Measurements from ENCODE around the gene MRPS23. TPM values are rescaled to one million over a fixed set of nuclear protein-coding genes. Genes with fewer than 3 reads are reported as not detected.

The MRPS23 gene
- total RNA-seq, 1 donor from 2014 or later: 16.4 TPM

DNA sequence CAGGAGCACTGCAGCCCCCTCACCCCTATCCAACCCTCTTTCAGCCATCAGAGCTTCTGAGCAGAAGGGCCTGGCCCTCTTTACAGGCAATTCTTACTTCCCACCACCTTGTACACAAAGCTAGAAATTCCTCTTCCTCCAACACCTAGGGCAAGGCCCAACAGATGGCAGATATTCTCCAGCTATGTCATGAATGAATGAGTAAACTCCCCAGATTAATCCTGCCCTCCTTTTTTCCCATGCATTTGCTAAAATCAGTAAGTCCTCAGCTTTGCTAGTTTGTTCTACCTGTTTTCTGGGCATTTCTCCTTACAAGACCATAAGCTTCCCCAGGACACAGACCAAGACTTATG is 20.4 kb upstream of the MRPS23 start:
- Mint-ChIP-seq H3K36me3 (peaks cover 36% of the 10 kb centered on the region), H3K4me3 (no peak overlapping the region), H3K27ac (peak overlapping the region; percentile 35), H3K27me3 (ENCODE audit: insufficient read depth, low read depth) (peaks cover 13% of the 10 kb centered on the region), H3K4me1 (peaks cover 68% of the 10 kb centered on the region), H3K9me3 (no peaks in the 10 kb centered on the region)
- H3K36me3 ChIP-seq: no peaks in the 10 kb centered on the region
- no peaks in the 10 kb centered on the region for H3K79me2 ChIP-seq (ENCODE audit: low read depth)
- H3K27me3 ChIP-seq: peaks cover 18% of the 10 kb centered on the region
- no peak overlapping the region for H3K4me3 ChIP-seq
- no peaks in the 10 kb centered on the region for H4K20me1 ChIP-seq (ENCODE audit: low read depth)
- H3K4me1 ChIP-seq: peaks cover 26% of the 10 kb centered on the region
- no peak for DNase-seq (ENCODE audit: low spot score)
- H3F3A ChIP-seq (ENCODE audit: low read depth): peaks cover 26% of the 10 kb centered on the region
- no peak overlapping the region for H2AFZ ChIP-seq (replicated peaks)
- H3K27ac ChIP-seq: no peak overlapping the region
- H3K4me2 ChIP-seq: no peak overlapping the region
- no peak overlapping the region for H3K9ac ChIP-seq
- no peaks in the 10 kb centered on the region for H3K9me3 ChIP-seq (ENCODE audit: low read depth)
- no peak for TF ChIP-seq EZH2 (IDR thresholded peaks at IDR 0.05)
- TF ChIP-seq, protein P1, sequence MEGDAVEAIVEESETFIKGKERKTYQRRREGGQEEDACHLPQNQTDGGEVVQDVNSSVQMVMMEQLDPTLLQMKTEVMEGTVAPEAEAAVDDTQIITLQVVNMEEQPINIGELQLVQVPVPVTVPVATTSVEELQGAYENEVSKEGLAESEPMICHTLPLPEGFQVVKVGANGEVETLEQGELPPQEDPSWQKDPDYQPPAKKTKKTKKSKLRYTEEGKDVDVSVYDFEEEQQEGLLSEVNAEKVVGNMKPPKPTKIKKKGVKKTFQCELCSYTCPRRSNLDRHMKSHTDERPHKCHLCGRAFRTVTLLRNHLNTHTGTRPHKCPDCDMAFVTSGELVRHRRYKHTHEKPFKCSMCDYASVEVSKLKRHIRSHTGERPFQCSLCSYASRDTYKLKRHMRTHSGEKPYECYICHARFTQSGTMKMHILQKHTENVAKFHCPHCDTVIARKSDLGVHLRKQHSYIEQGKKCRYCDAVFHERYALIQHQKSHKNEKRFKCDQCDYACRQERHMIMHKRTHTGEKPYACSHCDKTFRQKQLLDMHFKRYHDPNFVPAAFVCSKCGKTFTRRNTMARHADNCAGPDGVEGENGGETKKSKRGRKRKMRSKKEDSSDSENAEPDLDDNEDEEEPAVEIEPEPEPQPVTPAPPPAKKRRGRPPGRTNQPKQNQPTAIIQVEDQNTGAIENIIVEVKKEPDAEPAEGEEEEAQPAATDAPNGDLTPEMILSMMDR (IDR thresholded peaks at IDR 0.05): no peak

DNA sequence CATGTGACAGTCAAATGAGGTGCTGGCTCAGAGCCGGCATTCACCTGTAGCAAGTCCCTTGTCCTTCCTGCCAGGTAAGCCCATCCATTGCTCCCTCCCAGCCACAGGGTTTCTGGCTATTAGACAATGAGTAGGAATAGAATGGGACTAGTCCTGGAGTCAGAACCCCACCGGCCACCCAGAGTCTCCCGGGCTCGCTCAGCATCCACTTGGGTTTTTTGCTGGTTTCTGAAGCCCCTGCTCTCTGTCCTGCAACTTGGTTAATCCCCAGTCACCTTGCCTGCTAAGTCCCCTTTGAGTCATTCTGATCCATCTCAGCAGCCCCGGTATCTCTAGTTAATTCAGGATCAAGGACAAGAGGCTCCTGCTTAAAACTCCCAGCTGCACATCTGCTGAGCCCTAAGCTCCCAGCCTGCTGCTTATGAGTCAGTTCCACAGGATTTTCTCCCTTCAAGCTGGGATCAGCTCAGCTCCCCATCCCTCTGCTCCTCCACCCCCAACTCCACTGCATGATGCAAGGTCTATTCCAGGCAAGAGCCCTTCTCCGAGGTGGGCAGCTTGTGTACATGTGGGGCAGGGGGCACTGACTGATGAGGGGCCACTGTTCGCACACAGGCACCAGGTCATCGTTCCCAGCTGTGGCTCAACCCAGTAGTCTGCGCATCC is 19.9 kb upstream of the MRPS23 start:
- peak overlapping the region; percentile 35 for H3K27ac Mint-ChIP-seq
- no peak overlapping the region for H3K9ac ChIP-seq
- no peak for DNase-seq (ENCODE audit: low spot score)

DNA sequence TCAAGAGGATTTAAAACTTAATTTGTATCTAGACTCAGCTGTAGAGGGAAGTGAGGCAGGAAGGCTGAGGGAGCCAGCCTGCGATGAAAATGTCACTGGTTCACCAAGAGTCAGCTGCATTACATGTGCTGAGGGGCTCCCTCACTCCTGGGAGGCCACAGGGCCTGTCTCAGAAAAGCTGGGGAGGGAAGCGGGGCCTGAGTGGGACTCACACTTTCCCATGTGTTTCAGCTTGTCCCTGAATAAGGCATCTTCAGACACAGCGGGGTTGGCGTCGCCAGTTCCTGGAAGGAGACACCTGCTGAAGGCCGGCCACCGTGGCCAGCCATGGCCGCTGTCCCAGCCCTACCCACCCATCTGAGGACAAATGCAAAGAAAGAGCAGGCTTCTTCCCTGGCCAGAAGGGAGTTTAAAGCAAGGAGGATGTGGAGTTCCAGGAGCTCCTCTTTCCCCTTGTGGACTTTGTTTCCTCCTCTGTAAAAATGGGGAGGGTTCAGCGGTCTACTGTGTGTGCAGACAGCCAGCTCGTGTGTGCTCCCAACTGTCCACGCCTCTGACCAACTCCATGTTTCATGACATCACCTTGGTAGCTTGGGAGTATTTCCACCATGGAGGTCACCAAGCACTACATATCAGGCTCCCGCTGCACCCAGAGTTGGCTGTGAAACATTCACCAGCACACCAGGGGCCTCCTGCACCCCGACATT is 19.2 kb upstream of the MRPS23 start:
- Histone ChIP-seq H3K27ac (no peak overlapping the region), H3K4me2 (peak overlapping the region; percentile 36)

More for the DNA sequence above, 19.9 kb upstream of the MRPS23 start:
- TF ChIP-seq EZH2 (IDR thresholded peaks at IDR 0.05) (no peak), EZH2phosphoT487 (IDR thresholded peaks at IDR 0.05) (no peak)
- TF ChIP-seq, protein P1 (IDR thresholded peaks at IDR 0.05): no peak
- H4K20me1 ChIP-seq (ENCODE audit: low read depth): no peaks in the 10 kb centered on the region
- H3K36me3 ChIP-seq: no peaks in the 10 kb centered on the region
- H3K79me2 ChIP-seq (ENCODE audit: low read depth): no peaks in the 10 kb centered on the region
- no peak overlapping the region for H3K27ac ChIP-seq
- peaks cover 21% of the 10 kb centered on the region for H3K4me1 ChIP-seq
- Mint-ChIP-seq H3K36me3 (peaks cover 41% of the 10 kb centered on the region), H3K4me3 (peak overlapping the region; percentile 38), H3K9me3 (no peaks in the 10 kb centered on the region), H3K4me1 (peaks cover 62% of the 10 kb centered on the region), H3K27me3 (ENCODE audit: insufficient read depth, low read depth) (peaks cover 13% of the 10 kb centered on the region)
- peaks cover 18% of the 10 kb centered on the region for H3K27me3 ChIP-seq
- H3F3A ChIP-seq (ENCODE audit: low read depth): peaks cover 21% of the 10 kb centered on the region
- no peak overlapping the region for H2AFZ ChIP-seq (replicated peaks)
- no peak overlapping the region for H3K4me3 ChIP-seq
- no peak overlapping the region for H3K4me2 ChIP-seq
- no peaks in the 10 kb centered on the region for H3K9me3 ChIP-seq (ENCODE audit: low read depth)

More for the DNA sequence above, 19.2 kb upstream of the MRPS23 start:
- Histone ChIP-seq H4K20me1 (ENCODE audit: low read depth) (no peaks in the 10 kb centered on the region), H2AFZ (replicated peaks) (no peak overlapping the region), H3K9me3 (ENCODE audit: low read depth) (no peaks in the 10 kb centered on the region), H3K9ac (no peak overlapping the region), H3K4me3 (no peak overlapping the region), H3K27me3 (peaks cover 14% of the 10 kb centered on the region), H3F3A (ENCODE audit: low read depth) (peaks cover 17% of the 10 kb centered on the region), H3K4me1 (peaks cover 14% of the 10 kb centered on the region), H3K79me2 (ENCODE audit: low read depth) (no peaks in the 10 kb centered on the region), H3K36me3 (no peaks in the 10 kb centered on the region)
- no peaks in the 10 kb centered on the region for H3K9me3 Mint-ChIP-seq
- H3K36me3 Mint-ChIP-seq: peaks cover 46% of the 10 kb centered on the region
- peak overlapping the region; percentile 93 for H3K27ac Mint-ChIP-seq
- H3K27me3 Mint-ChIP-seq (ENCODE audit: insufficient read depth, low read depth): peaks cover 11% of the 10 kb centered on the region
- no peak for DNase-seq (ENCODE audit: low spot score)
- H3K4me3 Mint-ChIP-seq: peak overlapping the region; percentile 31
- TF ChIP-seq, protein P1 (IDR thresholded peaks at IDR 0.05): no peak
- TF ChIP-seq EZH2phosphoT487 (IDR thresholded peaks at IDR 0.05) (no peak), EZH2 (IDR thresholded peaks at IDR 0.05) (no peak)
- H3K4me1 Mint-ChIP-seq: peaks cover 64% of the 10 kb centered on the region

Data from neural progenitor cell (in vitro differentiated cells).